HEK293 (cell line): ENCODE results near the gene AMD1.

Source experiments
- CTCF ChIA-PET: fragments of 350-600 bp; formaldehyde crosslinking; extraction: SDS; loops from one replicate; lab custom pipeline; 2021; ENCODE audit warnings: antibody characterized with exemption; lab: Yijun Ruan, JAX
- POLR2A ChIA-PET: fragments of 300-600 bp; formaldehyde crosslinking; extraction: SDS; loops from one replicate; lab custom pipeline; 2020; ENCODE audit warnings: antibody characterized with exemption, inconsistent platforms; lab: Yijun Ruan, JAX
- H3K27ac ChIP-seq: fragments of 200-500 bp; sonication (Bioruptor generic); 2 replicates; pipeline ENCODE4 v1.5.1; 2014; ENCODE audit warnings: low read depth, low read length, control low read depth, inconsistent platforms; ENCODE audit errors: extremely low read depth
- H3K36me3 ChIP-seq, 2 experiments: fragments of 200-500 bp in 1 of 2; sonication (Bioruptor generic) in 1 of 2; 1 replicate in 1 of 2; 2 replicates in 1 of 2; pipeline ENCODE4 v1.5.1; 2014 to 2017; ENCODE audit warnings: inconsistent platforms in 2 of 2, low read length in 2 of 2; ENCODE audit not compliant: control insufficient read depth in 2 of 2, insufficient read depth in 1 of 2
- H3K4me1 ChIP-seq: fragments of 200-500 bp; sonication (Bioruptor generic); 2 replicates; pipeline ENCODE4 v1.5.1; 2014; ENCODE audit warnings: mild to moderate bottlenecking, low read length, inconsistent platforms; ENCODE audit not compliant: control insufficient read depth, insufficient read depth
- H3K4me3 ChIP-seq: 2 replicates; pipeline ENCODE4 v1.5.1; 2011; ENCODE audit warnings: low read depth, mild to moderate bottlenecking, control low read depth, low read length, moderate library complexity
- H3K9me3 ChIP-seq: fragments of 200-500 bp; sonication (Bioruptor generic); 2 replicates; pipeline ENCODE4 v1.5.1; 2014; ENCODE audit warnings: low read depth, low read length, inconsistent platforms; ENCODE audit not compliant: control insufficient read depth, insufficient read depth
- EGR2 ChIP-seq: fragments of 450-650 bp; formaldehyde crosslinking; IDR thresholded peaks from 2 replicates; pipeline ENCODE4 v1.5.1; 2016; ENCODE audit warnings: low read depth, missing biosample characterization, missing genetic modification characterization
- KLF1 ChIP-seq: fragments of 450-650 bp; formaldehyde crosslinking; IDR thresholded peaks from 2 replicates; pipeline ENCODE4 v1.5.1; 2016; ENCODE audit warnings: missing biosample characterization, missing genetic modification characterization
- OVOL3 ChIP-seq: fragments of 450-650 bp; formaldehyde crosslinking; IDR thresholded peaks from 2 replicates; pipeline ENCODE4 v1.5.1; 2016; ENCODE audit warnings: missing biosample characterization, missing genetic modification characterization
- SETDB1 ChIP-seq: IDR thresholded peaks from one replicate; pipeline ENCODE4 v1.6.1; 2017; ENCODE audit warnings: mild to moderate bottlenecking, low read length, moderate library complexity, mixed read lengths; ENCODE audit not compliant: insufficient read length
- ZBTB7A ChIP-seq: fragments of 450-650 bp; formaldehyde crosslinking; IDR thresholded peaks from 2 replicates; pipeline ENCODE4 v1.5.1; 2016; ENCODE audit warnings: low read depth, missing biosample characterization, missing genetic modification characterization
- ZFP69B ChIP-seq: fragments of 450-650 bp; formaldehyde crosslinking; IDR thresholded peaks from 2 replicates; pipeline ENCODE4 v1.5.1; 2016; ENCODE audit warnings: missing biosample characterization, missing genetic modification characterization
- ZIC2 ChIP-seq: fragments of 450-650 bp; formaldehyde crosslinking; IDR thresholded peaks from 2 replicates; pipeline ENCODE4 v1.5.1; 2016; ENCODE audit warnings: missing biosample characterization, missing genetic modification characterization
- ZNF140 ChIP-seq: fragments of 450-650 bp; formaldehyde crosslinking; IDR thresholded peaks from 2 replicates; pipeline ENCODE4 v1.5.1; 2016; ENCODE audit warnings: missing biosample characterization, missing genetic modification characterization
- ZNF146 ChIP-seq: fragments of 450-650 bp; formaldehyde crosslinking; IDR thresholded peaks from 2 replicates; pipeline ENCODE4 v1.5.1; 2016; ENCODE audit warnings: missing biosample characterization, missing genetic modification characterization
- ZNF148 ChIP-seq: fragments of 450-650 bp; formaldehyde crosslinking; IDR thresholded peaks from 2 replicates; pipeline ENCODE4 v1.5.0; 2017; ENCODE audit warnings: missing biosample characterization, missing genetic modification characterization, borderline replicate concordance
- ZNF2 ChIP-seq: fragments of 450-650 bp; formaldehyde crosslinking; IDR thresholded peaks from 2 replicates; pipeline ENCODE4 v1.5.1; 2016; ENCODE audit warnings: missing biosample characterization, missing genetic modification characterization
- ZNF223 ChIP-seq: fragments of 450-650 bp; formaldehyde crosslinking; IDR thresholded peaks from 2 replicates; pipeline ENCODE4 v1.5.1; 2016; ENCODE audit warnings: missing biosample characterization, missing genetic modification characterization
- ZNF23 ChIP-seq: fragments of 450-650 bp; formaldehyde crosslinking; IDR thresholded peaks from 2 replicates; pipeline ENCODE4 v1.5.1; 2016; ENCODE audit warnings: missing biosample characterization, missing genetic modification characterization, borderline replicate concordance
- ZNF324 ChIP-seq: fragments of 450-650 bp; formaldehyde crosslinking; IDR thresholded peaks from 2 replicates; pipeline ENCODE4 v1.5.1; 2016; ENCODE audit warnings: missing biosample characterization, missing genetic modification characterization
- ZNF341 ChIP-seq: fragments of 450-650 bp; formaldehyde crosslinking; IDR thresholded peaks from 2 replicates; pipeline ENCODE4; 2016; ENCODE audit warnings: low read depth, missing biosample characterization, missing genetic modification characterization
- ZNF350 ChIP-seq: fragments of 450-650 bp; formaldehyde crosslinking; IDR thresholded peaks from 2 replicates; pipeline ENCODE4 v1.5.0; 2017; ENCODE audit warnings: missing biosample characterization, mild to moderate bottlenecking, missing genetic modification characterization
- ZNF394 ChIP-seq: fragments of 450-650 bp; formaldehyde crosslinking; IDR thresholded peaks from 2 replicates; pipeline ENCODE4 v1.5.1; 2016; ENCODE audit warnings: missing biosample characterization, missing genetic modification characterization, mild to moderate bottlenecking, moderate library complexity, borderline replicate concordance
- ZNF426 ChIP-seq: fragments of 450-650 bp; formaldehyde crosslinking; IDR thresholded peaks from 2 replicates; pipeline ENCODE4 v1.5.1; 2017; ENCODE audit warnings: missing biosample characterization, missing genetic modification characterization, mild to moderate bottlenecking, inconsistent platforms, moderate library complexity
- ZNF501 ChIP-seq: fragments of 450-650 bp; formaldehyde crosslinking; IDR thresholded peaks from 2 replicates; pipeline ENCODE4 v1.5.1; 2016; ENCODE audit warnings: missing biosample characterization, missing genetic modification characterization
- ZNF585B ChIP-seq: fragments of 450-650 bp; formaldehyde crosslinking; IDR thresholded peaks from 2 replicates; pipeline ENCODE4 v1.5.1; 2016; ENCODE audit warnings: missing biosample characterization, missing genetic modification characterization
- TF ChIP-seq, protein P1 (sequence below): fragments of 450-650 bp; formaldehyde crosslinking; IDR thresholded peaks from 2 replicates; pipeline ENCODE4 v1.5.1; 2016; ENCODE audit warnings: missing biosample characterization, missing genetic modification characterization
- TF ChIP-seq, protein P2 (sequence below): fragments of 450-650 bp; formaldehyde crosslinking; IDR thresholded peaks from 2 replicates; pipeline ENCODE4 v1.5.1; 2016; ENCODE audit warnings: missing biosample characterization, missing genetic modification characterization
- TF ChIP-seq, protein P3 (sequence below): fragments of 450-650 bp; formaldehyde crosslinking; IDR thresholded peaks from 2 replicates; pipeline ENCODE4 v1.5.1; 2016; ENCODE audit warnings: missing biosample characterization, missing genetic modification characterization

Gene AMD1

GRCh38 chr6:110885526-110885925 lies 10.9 kb downstream of the AMD1 start:
- ChIA-PET CTCF (interaction anchor here (0.6 to 1.8 kb wide), 4 partner anchors 8 to 256 kb away, joined by 3 to 8 read pairs (median 6); no protein-coding TSS in a partner anchor), POLR2A (interaction anchor here (1.0 to 4.8 kb wide), 2 partner anchors 10 to 70 kb away, joined by 4 to 43 read pairs; partner anchors contain the start of genes AMD1 and CDK19)
- no peak for TF ChIP-seq ZIC2 (tag by site-specific recombination)
- no peak for TF ChIP-seq ZNF585B (tag by site-specific recombination)
- no peak for TF ChIP-seq ZNF140 (tag by site-specific recombination)
- TF ChIP-seq, protein P1, sequence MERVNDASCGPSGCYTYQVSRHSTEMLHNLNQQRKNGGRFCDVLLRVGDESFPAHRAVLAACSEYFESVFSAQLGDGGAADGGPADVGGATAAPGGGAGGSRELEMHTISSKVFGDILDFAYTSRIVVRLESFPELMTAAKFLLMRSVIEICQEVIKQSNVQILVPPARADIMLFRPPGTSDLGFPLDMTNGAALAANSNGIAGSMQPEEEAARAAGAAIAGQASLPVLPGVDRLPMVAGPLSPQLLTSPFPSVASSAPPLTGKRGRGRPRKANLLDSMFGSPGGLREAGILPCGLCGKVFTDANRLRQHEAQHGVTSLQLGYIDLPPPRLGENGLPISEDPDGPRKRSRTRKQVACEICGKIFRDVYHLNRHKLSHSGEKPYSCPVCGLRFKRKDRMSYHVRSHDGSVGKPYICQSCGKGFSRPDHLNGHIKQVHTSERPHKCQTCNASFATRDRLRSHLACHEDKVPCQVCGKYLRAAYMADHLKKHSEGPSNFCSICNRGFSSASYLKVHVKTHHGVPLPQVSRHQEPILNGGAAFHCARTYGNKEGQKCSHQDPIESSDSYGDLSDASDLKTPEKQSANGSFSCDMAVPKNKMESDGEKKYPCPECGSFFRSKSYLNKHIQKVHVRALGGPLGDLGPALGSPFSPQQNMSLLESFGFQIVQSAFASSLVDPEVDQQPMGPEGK (tag by site-specific recombination): no peak
- TF ChIP-seq, protein P2, sequence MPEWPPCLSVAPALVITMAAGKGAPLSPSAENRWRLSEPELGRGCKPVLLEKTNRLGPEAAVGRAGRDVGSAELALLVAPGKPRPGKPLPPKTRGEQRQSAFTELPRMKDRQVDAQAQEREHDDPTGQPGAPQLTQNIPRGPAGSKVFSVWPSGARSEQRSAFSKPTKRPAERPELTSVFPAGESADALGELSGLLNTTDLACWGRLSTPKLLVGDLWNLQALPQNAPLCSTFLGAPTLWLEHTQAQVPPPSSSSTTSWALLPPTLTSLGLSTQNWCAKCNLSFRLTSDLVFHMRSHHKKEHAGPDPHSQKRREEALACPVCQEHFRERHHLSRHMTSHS (tag by site-specific recombination): no peak
- TF ChIP-seq KLF1: no peak
- Histone ChIP-seq H3K4me3 (no peak overlapping the region), H3K4me1 (peaks cover 16% of the 10 kb centered on the region), H3K9me3 (no peaks in the 10 kb centered on the region), H3K27ac (no peak overlapping the region), H3K36me3 (peaks cover 21 to 33% of the 10 kb centered on the region in 2 experiments)

- POLR2A ChIA-PET: interaction anchor here (0.6 to 4.8 kb wide), 5 partner anchors 11 to 211 kb away, joined by 3 to 43 read pairs (median 4); partner anchors contain the start of genes AMD1 and CDK19
- Histone ChIP-seq H3K27ac (no peak overlapping the region), H3K4me1 (peaks cover 11% of the 10 kb centered on the region; the same call in 1 of the 2 replicates), H3K9me3 (no peaks in the 10 kb centered on the region), H3K36me3 (peaks cover 29 to 45% of the 10 kb centered on the region in 2 experiments), H3K4me3 (no peak overlapping the region)
- CTCF ChIA-PET: interaction anchor here (1.0 to 1.8 kb wide), 3 partner anchors 9 to 65 kb away, joined by 3 to 8 read pairs (median 7); no protein-coding TSS in a partner anchor
- TF ChIP-seq ZNF394: no peak
- TF ChIP-seq ZNF146: peak; percentile 25; the same call in 1 of the 2 replicates
Measured at GRCh38 chr6:110886555-110887167, 12.1 kb downstream of the AMD1 start.

GRCh38 chr6:110890288-110890687 lies 15.7 kb downstream of the AMD1 start:
- ChIA-PET POLR2A (interaction anchor here (0.8 to 1.5 kb wide), 2 partner anchors 14 to 16 kb away, joined by 5 to 6 read pairs; partner anchors contain the start of gene AMD1), CTCF (interaction anchor here (0.7 to 2.7 kb wide), 3 partner anchors 8 to 11 kb away, joined by 5 to 15 read pairs (median 6); no protein-coding TSS in a partner anchor)
- no peak overlapping the region for H3K27ac ChIP-seq
- no peak for TF ChIP-seq ZNF324 (tag by site-specific recombination)
- TF ChIP-seq ZFP69B: no peak
- no peak for TF ChIP-seq ZNF426
- no peak for TF ChIP-seq ZNF2
- TF ChIP-seq ZNF146: no peak
- no peak for TF ChIP-seq SETDB1
- no peak for TF ChIP-seq ZNF501 (tag by site-specific recombination)
- TF ChIP-seq ZNF148: no peak
- no peak for TF ChIP-seq ZNF350
- no peak for TF ChIP-seq ZBTB7A (tag by site-specific recombination)
- no peak for TF ChIP-seq OVOL3 (tag by site-specific recombination)
- TF ChIP-seq ZNF341: no peak
- TF ChIP-seq ZNF23 (tag by site-specific recombination): no peak
- TF ChIP-seq, protein P3, sequence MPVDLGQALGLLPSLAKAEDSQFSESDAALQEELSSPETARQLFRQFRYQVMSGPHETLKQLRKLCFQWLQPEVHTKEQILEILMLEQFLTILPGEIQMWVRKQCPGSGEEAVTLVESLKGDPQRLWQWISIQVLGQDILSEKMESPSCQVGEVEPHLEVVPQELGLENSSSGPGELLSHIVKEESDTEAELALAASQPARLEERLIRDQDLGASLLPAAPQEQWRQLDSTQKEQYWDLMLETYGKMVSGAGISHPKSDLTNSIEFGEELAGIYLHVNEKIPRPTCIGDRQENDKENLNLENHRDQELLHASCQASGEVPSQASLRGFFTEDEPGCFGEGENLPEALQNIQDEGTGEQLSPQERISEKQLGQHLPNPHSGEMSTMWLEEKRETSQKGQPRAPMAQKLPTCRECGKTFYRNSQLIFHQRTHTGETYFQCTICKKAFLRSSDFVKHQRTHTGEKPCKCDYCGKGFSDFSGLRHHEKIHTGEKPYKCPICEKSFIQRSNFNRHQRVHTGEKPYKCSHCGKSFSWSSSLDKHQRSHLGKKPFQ: no peak
- no peak for TF ChIP-seq EGR2 (tag by site-specific recombination)
- no peak for TF ChIP-seq ZIC2 (tag by site-specific recombination)
- TF ChIP-seq ZNF223 (tag by site-specific recombination): no peak
- no peaks in the 10 kb centered on the region for H3K9me3 ChIP-seq
- no peak overlapping the region for H3K4me3 ChIP-seq
- H3K36me3 ChIP-seq: peaks cover 44 to 74% of the 10 kb centered on the region in 2 experiments
- no peaks in the 10 kb centered on the region for H3K4me1 ChIP-seq
